GM21528 (cell line): Measurements from ENCODE around the gene USF1.
"Not testable (repeated sequence)": the region's sequence is repeated elsewhere in the genome, so short reads cannot be mapped to it uniquely, and the experiment has no call there.

Experiments used
- ATAC-seq: cut with Tn5 transposase; IDR thresholded peaks from one replicate; pipeline ENCODE4 v1.9.1; 2021; ENCODE audit warnings: mild to moderate bottlenecking, moderate library complexity; ENCODE audit not compliant: unreplicated experiment, low FRiP score

The USF1 gene

GRCh38 chr1:161080441-161081405, 34.9 kb upstream of the USF1 start:
- ATAC-seq, result no peak

- no peak for ATAC-seq
Observed at GRCh38 chr1:161079436-161080110, 33.8 kb upstream of the USF1 start.

- ATAC-seq, result no peak
Observed at GRCh38 chr1:161077426-161077825, 31.6 kb upstream of the USF1 start.

- ATAC-seq, result no peak
Observed at GRCh38 chr1:161076410-161076809, 30.6 kb upstream of the USF1 start.

GRCh38 chr1:161074676-161075368, 29.0 kb upstream of the USF1 start:
- no peak for ATAC-seq

- ATAC-seq, result no peak
Observed at GRCh38 chr1:161073474-161074121, 27.8 kb upstream of the USF1 start.

- no peak for ATAC-seq
Observed at GRCh38 chr1:161072751-161073449, 27.1 kb upstream of the USF1 start.

GRCh38 chr1:161071886-161072371, 26.2 kb upstream of the USF1 start:
- no peak for ATAC-seq

- ATAC-seq, result no peak
Observed at GRCh38 chr1:161070761-161071160, 25.0 kb upstream of the USF1 start.

- ATAC-seq, result peak; percentile 78
Observed at GRCh38 chr1:161069731-161070270, 24.0 kb upstream of the USF1 start, which contains the start of gene ARHGAP30. TSS of gene ARHGAP30 (minus strand) at chr1:161069891. CDS start at chr1:161069624, 267 bp downstream.

GRCh38 chr1:161069241-161069640, 23.5 kb upstream of the USF1 start:
- ATAC-seq, result peak; percentile 5

- peak; percentile 56 for ATAC-seq
Observed at GRCh38 chr1:161068306-161069234, 22.8 kb upstream of the USF1 start.

GRCh38 chr1:161066694-161067093, 20.9 kb upstream of the USF1 start:
- no peak for ATAC-seq

GRCh38 chr1:161065681-161066080, 19.9 kb upstream of the USF1 start:
- not testable (repeated sequence) for ATAC-seq

GRCh38 chr1:161063936-161064335, 18.2 kb upstream of the USF1 start:
- ATAC-seq, result not testable (repeated sequence)

GRCh38 chr1:161061419-161061818, 15.6 kb upstream of the USF1 start:
- no peak for ATAC-seq

GRCh38 chr1:161059293-161059692, 13.5 kb upstream of the USF1 start:
- ATAC-seq, result no peak

- ATAC-seq, result no peak
Observed at GRCh38 chr1:161054805-161055204, 9.0 kb upstream of the USF1 start.
